Calu3 (cell line): Measurements from ENCODE around the gene CRYAB. TPM values are rescaled to one million over a fixed set of nuclear protein-coding genes. Genes with fewer than 3 reads are reported as not detected.

Experiments
- BruUV-seq: library from RNA; stranded (reverse); fragments of 400-500 nt; replicated peaks from 2 replicates; lab custom pipeline; 2021; lab: Mats Ljungman, UMichigan
- CTCF ChIA-PET: fragments of 300-600 bp; sonication (Branson Sonifier 250); formaldehyde crosslinking; loops from one replicate; lab custom pipeline; 2022; ENCODE audit warnings: antibody characterized with exemption; lab: Charles Lee
- DNase-seq: peaks from one replicate; pipeline ENCODE4 v3.0.0; 2022
- H3K27ac Mint-ChIP-seq: one replicate; pipeline ENCODE4 v1.8.0; 2022; ENCODE audit warnings: mixed read lengths; ENCODE audit not compliant: unreplicated experiment
- H3K27me3 Mint-ChIP-seq: one replicate; pipeline ENCODE4 v1.8.0; 2022; ENCODE audit warnings: mixed read lengths; ENCODE audit not compliant: unreplicated experiment
- H3K36me3 Mint-ChIP-seq: one replicate; pipeline ENCODE4 v1.8.0; 2022; ENCODE audit warnings: mild to moderate bottlenecking, moderate library complexity, mixed read lengths; ENCODE audit not compliant: insufficient read depth, unreplicated experiment
- H3K4me1 Mint-ChIP-seq: one replicate; pipeline ENCODE4 v1.8.0; 2022; ENCODE audit warnings: mild to moderate bottlenecking, low read depth, mixed read lengths; ENCODE audit not compliant: unreplicated experiment
- H3K4me3 Mint-ChIP-seq: one replicate; pipeline ENCODE4 v1.8.0; 2022; ENCODE audit warnings: mild to moderate bottlenecking, low read depth, moderate library complexity, mixed read lengths; ENCODE audit not compliant: unreplicated experiment
- H3K9me3 Mint-ChIP-seq: one replicate; pipeline ENCODE4 v1.8.0; 2022; ENCODE audit warnings: low read depth, mixed read lengths; ENCODE audit not compliant: unreplicated experiment
- CTCF ChIP-seq: fragments of 200-600 bp; IDR thresholded peaks from one replicate; pipeline ENCODE4 v1.8.0; 2022; ENCODE audit warnings: antibody characterized with exemption; ENCODE audit not compliant: unreplicated experiment
- intact Hi-C: fragments of 100-400 bp; cut with micrococcal nuclease; formaldehyde crosslinking; loops from one replicate; pipeline ENCODE4 v1.10.0; 2022; ENCODE audit not compliant: unreplicated experiment
- total RNA-seq: library from RNA; stranded (reverse); gene quantifications from 2 replicates; pipeline ENCODE4 v1.2.3, GENCODE V29; 2022

Gene CRYAB
- total RNA-seq, 1 experiment from 2014 or later, result 1.9 TPM

DNA sequence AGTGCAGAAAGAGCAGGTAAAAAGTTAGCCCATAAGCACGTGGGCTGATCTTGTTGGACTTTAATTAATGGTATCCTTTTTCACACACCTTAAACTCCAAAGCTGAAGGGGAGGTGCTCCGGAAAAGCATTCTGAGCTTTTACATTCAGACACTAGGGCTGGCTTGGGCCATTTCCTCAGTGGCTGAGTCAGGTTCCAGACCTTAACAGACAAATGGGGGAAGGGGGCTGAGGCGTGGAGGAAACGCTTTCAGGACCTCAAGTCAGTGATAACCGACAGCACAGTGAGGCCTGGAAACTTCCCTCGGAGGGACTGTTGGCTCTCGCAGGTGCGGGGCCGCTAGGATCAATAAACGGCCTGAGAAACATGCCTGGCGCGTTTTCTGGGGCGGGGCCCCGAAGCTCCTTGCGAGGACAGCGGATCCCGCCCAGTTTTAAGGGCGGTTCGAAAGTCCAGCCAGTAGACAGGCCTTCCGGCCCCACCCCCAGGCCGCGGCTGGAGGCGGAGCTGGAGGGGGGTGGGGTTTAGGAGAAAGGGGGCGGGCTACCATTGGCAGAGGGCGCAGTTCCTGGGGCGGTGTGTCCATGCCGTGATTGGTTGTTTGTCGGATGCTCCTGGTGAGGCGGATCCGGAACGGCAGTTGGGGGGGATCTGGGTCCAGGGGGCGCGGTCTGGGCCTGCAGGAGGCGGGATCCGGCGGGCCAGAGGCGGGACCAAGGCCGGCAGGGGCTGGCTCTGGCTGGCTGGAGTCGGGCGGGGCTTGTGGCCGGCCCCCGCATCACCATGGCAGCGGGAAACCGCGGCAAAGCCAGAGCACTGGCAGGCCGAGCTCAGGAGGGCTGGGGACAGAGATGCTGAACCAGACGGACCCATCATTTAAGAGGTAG, 15.2 kb upstream of the CRYAB start:
- Mint-ChIP-seq H3K27me3 (no peaks in the 10 kb centered on the region), H3K27ac (peak overlapping the region; percentile 68), H3K4me1 (peaks cover 23% of the 10 kb centered on the region), H3K9me3 (no peaks in the 10 kb centered on the region), H3K36me3 (peaks cover 12% of the 10 kb centered on the region), H3K4me3 (peak overlapping the region; percentile 70)
- peak; percentile 95 for DNase-seq
- no TSS peak for BruUV-seq
- CTCF ChIA-PET, result interaction anchor here (0.6 to 1.7 kb wide), 5 partner anchors 9 to 322 kb away, joined by 3 to 11 read pairs (median 4); partner anchors contain the start of gene ALG9
- intact Hi-C loops, result loop anchor here (2.0 kb wide), 1 partner anchor 56 kb away; no protein-coding TSS in a partner anchor
- no peak for TF ChIP-seq CTCF

- intact Hi-C loops, result loop anchor here (2.0 kb wide), 1 partner anchor 57 kb away; no protein-coding TSS in a partner anchor
- H3K9me3 Mint-ChIP-seq, result no peaks in the 10 kb centered on the region
- DNase-seq, result no peak
- no peak overlapping the region for H3K27ac Mint-ChIP-seq
- no TSS peak for BruUV-seq
- peaks cover 12% of the 10 kb centered on the region for H3K36me3 Mint-ChIP-seq
- no peak overlapping the region for H3K4me3 Mint-ChIP-seq
- CTCF ChIA-PET, result interaction anchor here (0.9 kb wide), 1 partner anchor 321 kb away, joined by 3 read pairs; no protein-coding TSS in a partner anchor
- no peaks in the 10 kb centered on the region for H3K27me3 Mint-ChIP-seq
- TF ChIP-seq CTCF, result no peak
- H3K4me1 Mint-ChIP-seq, result peaks cover 23% of the 10 kb centered on the region
Measured at GRCh38 chr11:111925953-111926352, 14.4 kb upstream of the CRYAB start.

DNA sequence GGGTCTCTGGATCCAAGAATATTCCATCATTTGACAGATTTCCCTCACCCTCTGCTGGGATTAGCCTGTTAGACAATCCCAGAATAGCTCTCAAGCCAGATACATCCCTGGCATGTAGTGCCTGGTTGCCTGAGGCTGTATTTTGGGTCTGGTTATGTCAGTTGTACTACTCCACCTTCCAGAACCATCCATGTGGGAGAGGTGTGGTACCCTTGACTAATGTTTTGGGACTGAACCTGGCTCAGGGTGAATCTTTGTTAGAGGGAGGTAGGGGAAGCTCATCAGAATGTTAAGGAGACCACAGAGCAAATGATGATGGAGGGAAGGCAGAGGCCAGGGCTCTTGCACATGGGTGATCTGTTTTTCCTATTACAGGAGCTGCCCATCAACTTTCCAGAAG, 12.4 kb upstream of the CRYAB start:
- H3K4me3 Mint-ChIP-seq, result no peak overlapping the region
- peaks cover 23% of the 10 kb centered on the region for H3K4me1 Mint-ChIP-seq
- peak overlapping the region; percentile 52 for H3K27ac Mint-ChIP-seq
- TF ChIP-seq CTCF, result no peak
- DNase-seq, result no peak
- BruUV-seq, result no TSS peak
- intact Hi-C loops, result no loop called here
- H3K27me3 Mint-ChIP-seq, result no peaks in the 10 kb centered on the region
- CTCF ChIA-PET, result no interaction called here
- peaks cover 14% of the 10 kb centered on the region for H3K36me3 Mint-ChIP-seq
- H3K9me3 Mint-ChIP-seq, result no peaks in the 10 kb centered on the region

DNA sequence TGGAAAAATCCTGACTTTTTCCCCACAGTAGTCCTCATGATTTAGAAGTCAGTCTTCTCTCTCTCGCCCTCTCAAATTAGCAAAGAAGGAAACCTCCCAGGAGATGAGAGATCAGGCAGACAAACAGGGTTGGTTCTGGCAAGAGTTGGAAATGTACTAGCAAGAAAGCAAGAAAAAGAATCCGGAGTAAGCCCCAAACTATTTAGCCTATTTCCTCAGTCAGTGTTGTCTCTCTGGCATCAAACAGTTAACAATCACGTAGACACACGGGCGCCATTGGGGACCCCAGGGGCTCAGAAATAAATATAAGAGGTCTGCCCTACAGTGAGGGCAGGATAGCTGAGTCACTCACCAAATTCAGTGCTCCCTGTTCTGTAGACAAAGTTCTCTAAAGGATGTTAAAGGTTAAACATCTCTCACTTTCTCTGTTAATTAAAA, 11.8 kb upstream of the CRYAB start:
- Mint-ChIP-seq H3K27ac (peak overlapping the region; percentile 52), H3K4me3 (no peak overlapping the region), H3K4me1 (peaks cover 23% of the 10 kb centered on the region), H3K36me3 (peaks cover 19% of the 10 kb centered on the region), H3K9me3 (no peaks in the 10 kb centered on the region), H3K27me3 (no peaks in the 10 kb centered on the region)
- CTCF ChIA-PET, result no interaction called here
- intact Hi-C loops, result no loop called here
- DNase-seq, result no peak
- no TSS peak for BruUV-seq
- no peak for TF ChIP-seq CTCF
